C4-2B (cell line): ENCODE results near the gene DNAH3.
"Not testable (repeated sequence)": the region's sequence is repeated elsewhere in the genome, so short reads cannot be mapped to it uniquely, and the experiment has no call there.

Experiments
- H3K27ac ChIP-seq: fragments of 450-650 bp; 2 replicates; pipeline ENCODE4 v1.5.1; 2017
- CTCF ChIP-seq: fragments of 450-650 bp; conservative IDR thresholded peaks from 2 replicates; pipeline ENCODE4 v1.5.1; 2017; ENCODE audit warnings: mild to moderate bottlenecking
- ZFX ChIP-seq: fragments of 450-650 bp; IDR thresholded peaks from 2 replicates; pipeline ENCODE4 v1.6.1; 2017

The DNAH3 gene

GRCh38 chr16:20939611-20940010, 211.0 kb downstream of the DNAH3 start:
- TF ChIP-seq CTCF (no peak), ZFX (no peak)
- no peak overlapping the region for H3K27ac ChIP-seq

- TF ChIP-seq CTCF = no peak
- no peak for TF ChIP-seq ZFX
- no peak overlapping the region for H3K27ac ChIP-seq
Observed at GRCh38 chr16:20938426-20938825, 212.2 kb downstream of the DNAH3 start.

GRCh38 chr16:20937736-20938135, 212.9 kb downstream of the DNAH3 start:
- TF ChIP-seq CTCF (no peak), ZFX (no peak)
- H3K27ac ChIP-seq = no peak overlapping the region

- no peak for TF ChIP-seq ZFX
- TF ChIP-seq CTCF = no peak
- no peak overlapping the region for H3K27ac ChIP-seq
Observed at GRCh38 chr16:20933589-20933988, 217.1 kb downstream of the DNAH3 start.

- no peak for TF ChIP-seq CTCF
- no peak for TF ChIP-seq ZFX
- H3K27ac ChIP-seq = no peak overlapping the region
Observed at GRCh38 chr16:20931066-20931600, 219.5 kb downstream of the DNAH3 start.

GRCh38 chr16:20930365-20930690, 220.3 kb downstream of the DNAH3 start:
- TF ChIP-seq ZFX = no peak
- TF ChIP-seq CTCF = no peak
- H3K27ac ChIP-seq = no peak overlapping the region

GRCh38 chr16:20929676-20930364, 220.8 kb downstream of the DNAH3 start:
- not testable (repeated sequence) for H3K27ac ChIP-seq

- no peak overlapping the region for H3K27ac ChIP-seq
- TF ChIP-seq ZFX = no peak
- no peak for TF ChIP-seq CTCF
Observed at GRCh38 chr16:20928774-20929411, 221.8 kb downstream of the DNAH3 start.
